Neural cell (in vitro differentiated cells): ENCODE results near the gene PHF23.

Experiments used
- CTCF ChIP-seq: fragments of 450-650 bp; IDR thresholded peaks from 2 replicates; pipeline ENCODE4 v1.5.1; 2014; ENCODE audit warnings: antibody characterized with exemption, mild to moderate bottlenecking, moderate library complexity; ENCODE audit not compliant: poor library complexity, severe bottlenecking
- EP300 ChIP-seq: fragments of 450-650 bp; conservative IDR thresholded peaks from 2 replicates; pipeline ENCODE4 v1.6.1; 2014; ENCODE audit warnings: antibody characterized with exemption, mild to moderate bottlenecking, moderate library complexity; ENCODE audit not compliant: poor library complexity, severe bottlenecking
- EZH2 ChIP-seq: fragments of 200-600, 300-800 bp; shearing (Covaris generic), sonication (generic); IDR thresholded peaks from 2 replicates; pipeline ENCODE4 v1.6.1; 2014; ENCODE audit warnings: antibody characterized with exemption, low read length, borderline replicate concordance, mild to moderate bottlenecking; ENCODE audit not compliant: insufficient read depth, poor library complexity, severe bottlenecking
- POLR2AphosphoS5 ChIP-seq: IDR thresholded peaks from 2 replicates; pipeline ENCODE4 v1.6.1; 2012
- RAD21 ChIP-seq: fragments of 450-650 bp; conservative IDR thresholded peaks from 2 replicates; pipeline ENCODE4 v1.6.1; 2014; ENCODE audit warnings: antibody characterized with exemption, mild to moderate bottlenecking, moderate library complexity
- REST ChIP-seq: IDR thresholded peaks from 2 replicates; pipeline ENCODE4 v1.6.1; 2012; ENCODE audit warnings: borderline replicate concordance
- SMC3 ChIP-seq: fragments of 450-650 bp; conservative IDR thresholded peaks from 2 replicates; pipeline ENCODE4 v1.6.1; 2014; ENCODE audit warnings: antibody characterized with exemption, mild to moderate bottlenecking, moderate library complexity; ENCODE audit not compliant: poor library complexity
- TAF1 ChIP-seq: IDR thresholded peaks from 2 replicates; pipeline ENCODE4 v1.6.1; 2012; ENCODE audit warnings: low read depth

- TF ChIP-seq EP300 (no peak), POLR2AphosphoS5 (peak; percentile 78), CTCF (no peak), RAD21 (no peak), EZH2 (no peak), REST (peak; percentile 45), SMC3 (no peak), TAF1 (peak; percentile 11)
These were observed 12.5 kb upstream of the PHF23 start, which contains the start of gene CTDNEP1 for GRCh38 chr17:7251661-7252175.
